Stomach (tissue), 9 donors: ENCODE results near the gene DBNDD1. TPM values are rescaled to one million over a fixed set of nuclear protein-coding genes. Genes with fewer than 3 reads are reported as not detected.
"Not testable (repeated sequence)": the region's sequence is repeated elsewhere in the genome, so short reads cannot be mapped to it uniquely, and the experiment has no call there.

Experiments
- DNase-seq, 2 donors: peaks; one replicate each; pipeline versions ENCODE4 v3.0.0 to v3.0.0-alpha.2; 2013 to 2019
- H3K27ac ChIP-seq, 5 donors: fragments of 200-600 bp in 4 of 5; sonication (generic) in 4 of 5; one replicate each; pipeline ENCODE4 v1.5.1; 2013 to 2019; ENCODE audit warnings: mild to moderate bottlenecking in 1 of 5, moderate library complexity in 1 of 5
- H3K27me3 ChIP-seq, 3 donors: fragments of 200-600 bp; sonication (generic); one replicate each; pipeline ENCODE4 v1.5.1; 2017 to 2019; ENCODE audit warnings: mixed run types in 1 of 3
- H3K36me3 ChIP-seq, 4 donors: fragments of 200-600 bp; sonication (generic); 1 replicate in 3 of 4; 2 replicates in 1 of 4; pipeline ENCODE4 v1.5.1; 2016 to 2019
- H3K4me1 ChIP-seq, 4 donors: fragments of 200-600 bp; sonication (generic); one replicate each; pipeline ENCODE4 v1.5.1; 2016 to 2019
- H3K4me3 ChIP-seq, 4 donors: fragments of 200-600 bp; sonication (generic) in 3 of 4; one replicate each; pipeline ENCODE4 v1.5.1; 2016 to 2019; ENCODE audit warnings: mild to moderate bottlenecking in 1 of 4
- H3K9me3 ChIP-seq, 4 donors: fragments of 200-600 bp; sonication (generic); one replicate each; pipeline ENCODE4 v1.5.1; 2016 to 2019
- EP300 ChIP-seq: sonication (generic); formaldehyde crosslinking; IDR thresholded peaks from one replicate; pipeline ENCODE4 v1.6.1; 2017; ENCODE audit warnings: antibody characterized with exemption
- POLR2A ChIP-seq, 4 donors: fragments of 450-650 bp; IDR thresholded peaks; one replicate each; pipeline ENCODE4 v1.6.1; 2016; ENCODE audit warnings: antibody characterized with exemption in 4 of 4, control low read depth in 2 of 4, mild to moderate bottlenecking in 1 of 4, moderate library complexity in 1 of 4
- POLR2AphosphoS5 ChIP-seq, 3 donors: sonication (generic); formaldehyde crosslinking; IDR thresholded peaks; one replicate each; pipeline ENCODE4 v1.6.1; 2016; ENCODE audit warnings: antibody characterized with exemption in 3 of 3
- WGBS, 5 donors: extraction: QIAGEN DNeasy Blood & Tissue Kit in 3 of 5; methylation state at CpG; one replicate each; pipeline versions ENCODE4 v1.1.5 to v1.1.7; 2013 to 2018; 5-methylcytosine and 5-hydroxymethylcytosine counted together
- intact Hi-C: fragments of 100-400 bp; cut with DNase I; formaldehyde crosslinking; loops from one replicate; pipeline ENCODE4 v1.15.1; 2023; ENCODE audit warnings: low total_unique reads
- polyA plus RNA-seq, 3 donors: library from polyadenylated mRNA; stranded (reverse); fragments of 200-250 nt; gene quantifications; one replicate each; pipeline ENCODE4 v1.2.3, GENCODE V29; 2013
- total RNA-seq, 5 donors: library from RNA; depleted of rRNA; stranded (reverse); fragments of >200 nt; gene quantifications; one replicate each; pipeline versions ENCODE4 v1.1.0 to v1.2.3, GENCODE V29; 2014 to 2016
- TF ChIP-seq, protein P1 (sequence below), 7 experiments: fragments of 450-650 bp in 4 of 7; fragments of 200-600 bp in 3 of 7; sonication (generic) in 3 of 7; IDR thresholded peaks; one replicate each; pipeline ENCODE4 v1.5.1; 2016 to 2019; ENCODE audit warnings: antibody characterized with exemption in 7 of 7, control low read depth in 2 of 7, mild to moderate bottlenecking in 1 of 7
- donor health status: healthy with polysubstance abuse.
- donor health status: Bipolar disorder and iron deficiency.
- donor health status: healthy.

DBNDD1 gene
- total and polyA plus RNA-seq, 8 donors, result 0.73 to 37.1 (median 7.3) TPM; not detected in 1

- Histone ChIP-seq H3K9me3 (peaks cover 0 to 17% (median 0%) of the 10 kb centered on the region in 4 donors), H3K36me3 (peaks cover 23 to 94% (median 68%) of the 10 kb centered on the region in 4 donors), H3K27ac (peak overlapping the region; percentile 42 to 81 (median 79))
- intact Hi-C loops, H3K4me1 ChIP-seq, H3K27me3 ChIP-seq, H3K4me3 ChIP-seq: not testable (repeated sequence)
- WGBS, 5 donors, result 77 to 91% (median 78%) methylated on average over 4 to 7 of the region's 7 CpGs
- peak in 1 of 3 donors; percentile 15 for TF ChIP-seq POLR2AphosphoS5 (IDR thresholded peaks at IDR 0.05)
- DNase-seq, result peak; percentile 28 to 45
These were observed 23.6 kb downstream of the DBNDD1 start for GRCh38 chr16:89995475-89996177.

DNA sequence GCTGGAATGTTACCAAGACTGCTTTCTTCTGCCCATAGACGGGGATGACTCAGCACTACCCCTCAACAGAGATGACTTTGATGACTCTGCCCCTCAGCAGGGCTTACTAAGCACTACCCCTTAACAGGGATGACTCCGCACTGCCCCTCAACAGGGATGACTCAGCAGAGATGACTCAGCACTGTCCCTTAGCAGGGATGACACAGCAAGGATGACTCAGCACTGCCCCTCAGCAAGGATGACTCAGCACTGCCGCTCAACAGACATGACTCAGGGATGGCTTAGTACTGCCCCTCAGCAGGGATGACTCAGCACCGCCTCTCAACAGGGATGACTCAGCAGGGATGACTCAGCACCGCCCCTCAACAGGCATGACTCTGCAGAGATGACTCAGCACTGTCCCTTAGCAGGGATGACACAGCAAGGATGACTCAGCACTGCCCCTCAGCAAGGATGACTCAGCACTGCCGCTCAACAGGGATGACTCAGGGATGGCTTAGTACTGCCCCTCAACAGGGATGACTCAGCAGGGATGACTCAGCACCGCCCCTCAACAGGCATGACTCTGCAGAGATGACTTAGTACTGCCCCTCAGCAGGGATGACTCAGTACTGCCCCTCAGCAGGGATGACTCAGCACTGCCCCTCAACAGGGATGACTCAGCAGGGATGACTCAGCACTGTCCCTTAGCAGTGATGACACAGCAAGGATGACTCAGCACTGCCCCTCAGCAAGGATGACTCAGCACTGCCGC, 24.4 kb downstream of the DBNDD1 start:
- Histone ChIP-seq H3K9me3 (peaks cover 0 to 17% (median 0%) of the 10 kb centered on the region in 4 donors), H3K36me3 (peaks cover 23 to 94% (median 68%) of the 10 kb centered on the region in 4 donors), H3K27ac (peak overlapping the region; percentile 42 to 81 (median 79))
- H3K27me3 ChIP-seq, intact Hi-C loops, H3K4me1 ChIP-seq, H3K4me3 ChIP-seq: not testable (repeated sequence)
- WGBS, 5 donors, result 50 to 80% (median 69%) methylated on average over 1 to 8 of the region's 8 CpGs
- peak in 1 of 2 donors; percentile 52 for DNase-seq

GRCh38 chr16:89994389-89994720, 24.9 kb downstream of the DBNDD1 start:
- WGBS, 5 donors, result 72 to 90% (median 83%) methylated on average over 7 of the region's 7 CpGs
- peak overlapping the region in 4 of 5 donors; percentile 74 to 81 (median 79) for H3K27ac ChIP-seq
- intact Hi-C loops, result no loop called here
- TF ChIP-seq EP300, result no peak
- no peak for TF ChIP-seq POLR2AphosphoS5 (IDR thresholded peaks at IDR 0.05)
- TF ChIP-seq POLR2A (IDR thresholded peaks at IDR 0.05), result no peak
- TF ChIP-seq, protein P1, sequence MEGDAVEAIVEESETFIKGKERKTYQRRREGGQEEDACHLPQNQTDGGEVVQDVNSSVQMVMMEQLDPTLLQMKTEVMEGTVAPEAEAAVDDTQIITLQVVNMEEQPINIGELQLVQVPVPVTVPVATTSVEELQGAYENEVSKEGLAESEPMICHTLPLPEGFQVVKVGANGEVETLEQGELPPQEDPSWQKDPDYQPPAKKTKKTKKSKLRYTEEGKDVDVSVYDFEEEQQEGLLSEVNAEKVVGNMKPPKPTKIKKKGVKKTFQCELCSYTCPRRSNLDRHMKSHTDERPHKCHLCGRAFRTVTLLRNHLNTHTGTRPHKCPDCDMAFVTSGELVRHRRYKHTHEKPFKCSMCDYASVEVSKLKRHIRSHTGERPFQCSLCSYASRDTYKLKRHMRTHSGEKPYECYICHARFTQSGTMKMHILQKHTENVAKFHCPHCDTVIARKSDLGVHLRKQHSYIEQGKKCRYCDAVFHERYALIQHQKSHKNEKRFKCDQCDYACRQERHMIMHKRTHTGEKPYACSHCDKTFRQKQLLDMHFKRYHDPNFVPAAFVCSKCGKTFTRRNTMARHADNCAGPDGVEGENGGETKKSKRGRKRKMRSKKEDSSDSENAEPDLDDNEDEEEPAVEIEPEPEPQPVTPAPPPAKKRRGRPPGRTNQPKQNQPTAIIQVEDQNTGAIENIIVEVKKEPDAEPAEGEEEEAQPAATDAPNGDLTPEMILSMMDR (IDR thresholded peaks at IDR 0.05), result no peak
- peaks cover 0 to 17% (median 0%) of the 10 kb centered on the region in 4 donors for H3K9me3 ChIP-seq
- no peak for DNase-seq
- peaks cover 23 to 92% (median 65%) of the 10 kb centered on the region in 4 donors for H3K36me3 ChIP-seq
- H3K27me3 ChIP-seq, result no peaks in the 10 kb centered on the region
- no peak overlapping the region for H3K4me3 ChIP-seq
- H3K4me1 ChIP-seq, result peaks cover 0 to 6% (median 0%) of the 10 kb centered on the region in 4 donors

DNA sequence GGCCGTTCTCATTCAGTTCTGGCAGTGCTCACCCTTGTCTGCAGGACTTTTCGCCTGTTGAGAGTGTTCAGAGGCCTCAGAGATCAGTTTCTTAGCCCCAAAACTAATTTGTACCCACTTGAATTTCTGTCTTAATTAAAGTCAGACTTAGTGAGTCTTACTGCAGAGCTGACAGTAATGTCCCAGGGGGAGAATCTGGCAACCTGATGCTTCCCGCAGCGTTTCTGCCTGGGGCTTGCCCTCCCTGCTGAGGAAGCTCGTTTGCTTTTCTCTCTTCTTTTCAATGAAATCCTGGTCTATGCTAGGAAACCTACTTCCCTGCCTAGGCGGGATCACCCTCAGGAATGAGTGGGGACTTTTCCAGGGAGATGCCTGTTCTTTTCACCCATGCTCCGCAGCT, 25.3 kb downstream of the DBNDD1 start:
- peak overlapping the region in 4 of 5 donors; percentile 74 to 81 (median 79) for H3K27ac ChIP-seq
- intact Hi-C loops, result no loop called here
- peaks cover 23 to 92% (median 65%) of the 10 kb centered on the region in 4 donors for H3K36me3 ChIP-seq
- 82 to 91% (median 87%) methylated on average over 7 of the region's 7 CpGs for WGBS, 5 donors
- H3K27me3 ChIP-seq, result no peaks in the 10 kb centered on the region
- H3K9me3 ChIP-seq, result peaks cover 0 to 17% (median 0%) of the 10 kb centered on the region in 4 donors
- H3K4me3 ChIP-seq, result no peak overlapping the region
- TF ChIP-seq, protein P1 (IDR thresholded peaks at IDR 0.05), result no peak
- no peak for TF ChIP-seq POLR2AphosphoS5 (IDR thresholded peaks at IDR 0.05)
- TF ChIP-seq EP300, result no peak
- TF ChIP-seq POLR2A (IDR thresholded peaks at IDR 0.05), result no peak
- no peak for DNase-seq
- H3K4me1 ChIP-seq, result peaks cover 0 to 6% (median 0%) of the 10 kb centered on the region in 4 donors

DNA sequence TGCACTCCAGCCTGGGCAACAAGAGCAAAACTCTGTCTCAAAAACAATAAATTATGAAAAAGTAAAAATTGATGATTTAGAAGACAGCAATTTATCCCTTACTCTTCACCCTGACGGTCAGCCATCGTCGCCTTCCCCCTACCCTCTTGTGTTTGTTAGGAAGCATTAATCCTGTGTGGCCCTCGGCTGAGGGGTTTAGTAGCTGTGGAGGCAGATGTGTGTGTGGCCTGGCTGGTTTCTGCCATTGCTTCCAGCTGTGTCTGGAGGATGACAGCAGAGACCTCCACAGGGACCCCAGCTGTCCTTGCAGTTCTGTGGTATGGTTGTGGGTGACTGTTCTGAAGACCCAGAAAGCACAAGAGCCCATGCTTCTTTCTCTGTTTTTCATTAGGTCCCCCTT, 25.9 kb downstream of the DBNDD1 start:
- intact Hi-C loops, result no loop called here
- peaks cover 27 to 92% (median 65%) of the 10 kb centered on the region in 4 donors for H3K36me3 ChIP-seq
- no peak for DNase-seq
- H3K4me1 ChIP-seq, result peaks cover 0 to 6% (median 0%) of the 10 kb centered on the region in 4 donors
- H3K9me3 ChIP-seq, result peaks cover 0 to 17% (median 0%) of the 10 kb centered on the region in 4 donors
- H3K27ac ChIP-seq, result peak overlapping the region in 1 of 5 donors; percentile 79
- no peaks in the 10 kb centered on the region for H3K27me3 ChIP-seq
- no peak overlapping the region for H3K4me3 ChIP-seq
- WGBS, 5 donors, result 90 to 97% (median 95%) methylated on average over 4 of the region's 4 CpGs
- TF ChIP-seq POLR2A (IDR thresholded peaks at IDR 0.05), result no peak
- TF ChIP-seq, protein P1 (IDR thresholded peaks at IDR 0.05), result no peak
- no peak for TF ChIP-seq EP300
- TF ChIP-seq POLR2AphosphoS5 (IDR thresholded peaks at IDR 0.05), result no peak
